Measurements from ENCODE around the gene CELF2.

The CELF2 gene

DNA sequence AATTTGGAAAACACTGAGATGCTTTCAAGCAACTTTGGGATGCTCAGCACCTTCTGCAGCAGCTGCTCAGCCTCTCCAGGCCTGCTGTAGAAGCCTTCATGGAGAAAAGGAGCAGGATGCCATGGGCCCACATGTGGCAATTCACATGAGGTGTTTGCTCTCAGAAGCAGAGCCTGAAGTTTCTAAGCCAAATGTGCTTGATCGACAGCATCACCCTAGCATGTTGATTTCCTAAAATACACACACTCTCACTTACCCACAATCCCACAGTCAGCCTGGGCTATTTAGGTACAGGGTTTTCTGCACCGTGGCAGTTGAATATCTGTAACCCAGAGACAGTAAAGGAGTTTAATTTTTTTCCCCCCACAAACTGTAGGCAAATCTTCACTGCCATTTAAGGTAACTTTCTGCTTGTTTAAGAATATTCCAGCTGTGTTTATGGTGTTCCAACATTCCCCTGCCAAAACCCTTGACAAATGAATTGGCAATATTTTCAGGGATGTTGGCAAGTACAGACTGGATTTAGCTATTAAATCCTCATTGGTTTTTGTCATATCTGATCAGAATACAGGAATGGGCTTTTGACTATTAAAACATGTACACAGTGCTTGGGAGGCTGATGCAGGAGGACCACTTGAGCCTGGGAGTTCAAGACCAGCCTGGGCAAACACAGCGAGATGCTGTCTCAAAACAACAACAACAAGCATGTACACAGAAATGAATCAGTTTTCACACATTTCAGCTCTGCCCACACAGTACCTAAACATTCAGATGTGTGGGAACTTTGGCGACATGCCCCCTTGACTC lies 244.2 kb downstream of the CELF2 start:
- TF ChIP-seq TAF1 (IDR thresholded peaks at IDR 0.05; ENCODE audit: borderline replicate concordance, insufficient read depth, low read length) (no peak), SIN3A (IDR thresholded peaks at IDR 0.05; ENCODE audit: borderline replicate concordance, insufficient read depth, low read length) (no peak), POLR2AphosphoS5 (IDR thresholded peaks at IDR 0.05; ENCODE audit: low read depth, low read length) (no peak), FOXP2 (optimal IDR thresholded peaks at IDR 0.05; ENCODE audit: borderline replicate concordance, extremely low read depth, extremely low read length, insufficient read depth) (no peak)
- TF ChIP-seq, protein P1, sequence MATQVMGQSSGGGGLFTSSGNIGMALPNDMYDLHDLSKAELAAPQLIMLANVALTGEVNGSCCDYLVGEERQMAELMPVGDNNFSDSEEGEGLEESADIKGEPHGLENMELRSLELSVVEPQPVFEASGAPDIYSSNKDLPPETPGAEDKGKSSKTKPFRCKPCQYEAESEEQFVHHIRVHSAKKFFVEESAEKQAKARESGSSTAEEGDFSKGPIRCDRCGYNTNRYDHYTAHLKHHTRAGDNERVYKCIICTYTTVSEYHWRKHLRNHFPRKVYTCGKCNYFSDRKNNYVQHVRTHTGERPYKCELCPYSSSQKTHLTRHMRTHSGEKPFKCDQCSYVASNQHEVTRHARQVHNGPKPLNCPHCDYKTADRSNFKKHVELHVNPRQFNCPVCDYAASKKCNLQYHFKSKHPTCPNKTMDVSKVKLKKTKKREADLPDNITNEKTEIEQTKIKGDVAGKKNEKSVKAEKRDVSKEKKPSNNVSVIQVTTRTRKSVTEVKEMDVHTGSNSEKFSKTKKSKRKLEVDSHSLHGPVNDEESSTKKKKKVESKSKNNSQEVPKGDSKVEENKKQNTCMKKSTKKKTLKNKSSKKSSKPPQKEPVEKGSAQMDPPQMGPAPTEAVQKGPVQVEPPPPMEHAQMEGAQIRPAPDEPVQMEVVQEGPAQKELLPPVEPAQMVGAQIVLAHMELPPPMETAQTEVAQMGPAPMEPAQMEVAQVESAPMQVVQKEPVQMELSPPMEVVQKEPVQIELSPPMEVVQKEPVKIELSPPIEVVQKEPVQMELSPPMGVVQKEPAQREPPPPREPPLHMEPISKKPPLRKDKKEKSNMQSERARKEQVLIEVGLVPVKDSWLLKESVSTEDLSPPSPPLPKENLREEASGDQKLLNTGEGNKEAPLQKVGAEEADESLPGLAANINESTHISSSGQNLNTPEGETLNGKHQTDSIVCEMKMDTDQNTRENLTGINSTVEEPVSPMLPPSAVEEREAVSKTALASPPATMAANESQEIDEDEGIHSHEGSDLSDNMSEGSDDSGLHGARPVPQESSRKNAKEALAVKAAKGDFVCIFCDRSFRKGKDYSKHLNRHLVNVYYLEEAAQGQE (IDR thresholded peaks at IDR 0.05; ENCODE audit: insufficient read depth in 1 of 2, low read depth in 2 of 2, low read length in 2 of 2), result no peak

DNA sequence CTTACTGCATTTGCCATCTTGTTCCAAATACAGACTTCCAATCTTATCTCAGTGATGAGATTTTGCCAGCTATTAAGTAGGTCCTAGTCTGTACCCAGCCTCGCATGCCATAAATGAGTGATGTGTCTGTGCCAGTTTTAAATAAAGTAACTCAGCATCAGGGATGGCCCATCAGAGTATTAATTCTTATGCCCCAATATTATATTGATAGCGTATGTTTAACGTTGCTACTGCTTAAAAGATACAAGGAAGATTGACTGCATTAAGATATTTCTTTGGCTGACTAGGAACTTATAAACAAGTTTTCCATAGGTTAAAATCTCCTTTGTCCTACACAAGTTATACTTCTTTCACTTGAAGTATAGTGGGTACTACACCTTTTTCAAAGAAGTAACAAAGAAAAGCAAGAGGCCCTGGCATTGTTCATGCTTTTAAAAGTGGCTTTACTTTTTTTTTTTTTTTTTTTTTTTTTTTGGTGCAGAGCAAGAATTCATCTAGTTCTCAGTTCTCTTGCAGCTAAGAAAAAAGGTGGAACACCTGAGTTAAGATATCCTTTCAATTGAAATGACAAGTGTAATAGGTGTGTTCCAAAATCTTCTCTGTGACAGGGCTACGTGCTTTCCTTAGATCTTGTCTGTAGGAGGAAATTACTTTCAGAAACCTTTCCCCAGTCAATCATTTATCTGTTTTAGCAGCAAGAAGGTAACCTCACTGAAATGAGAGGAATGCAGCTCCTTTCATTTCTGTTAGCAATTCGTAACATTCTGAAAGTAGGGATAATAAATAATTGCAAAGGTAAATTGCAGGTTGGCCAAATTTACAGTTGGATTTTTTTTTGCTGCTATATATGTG lies 245.0 kb downstream of the CELF2 start:
- TF ChIP-seq POLR2AphosphoS5 (IDR thresholded peaks at IDR 0.05; ENCODE audit: low read depth, low read length) (no peak), TAF1 (IDR thresholded peaks at IDR 0.05; ENCODE audit: borderline replicate concordance, insufficient read depth, low read length) (no peak), FOXP2 (optimal IDR thresholded peaks at IDR 0.05; ENCODE audit: borderline replicate concordance, extremely low read depth, extremely low read length, insufficient read depth) (no peak), SIN3A (IDR thresholded peaks at IDR 0.05; ENCODE audit: borderline replicate concordance, insufficient read depth, low read length) (no peak)
- TF ChIP-seq, protein P1 (IDR thresholded peaks at IDR 0.05; ENCODE audit: insufficient read depth in 1 of 2, low read depth in 2 of 2, low read length in 2 of 2), result no peak

- TF ChIP-seq, protein P1 (IDR thresholded peaks at IDR 0.05; ENCODE audit: insufficient read depth in 1 of 2, low read depth in 2 of 2, low read length in 2 of 2), result no peak
- TF ChIP-seq FOXP2 (optimal IDR thresholded peaks at IDR 0.05; ENCODE audit: borderline replicate concordance, extremely low read depth, extremely low read length, insufficient read depth) (no peak), POLR2AphosphoS5 (IDR thresholded peaks at IDR 0.05; ENCODE audit: low read depth, low read length) (no peak), SIN3A (IDR thresholded peaks at IDR 0.05; ENCODE audit: borderline replicate concordance, insufficient read depth, low read length) (no peak), TAF1 (IDR thresholded peaks at IDR 0.05; ENCODE audit: borderline replicate concordance, insufficient read depth, low read length) (no peak)
Observed at GRCh38 chr10:11263767-11264166, 246.1 kb downstream of the CELF2 start.

GRCh38 chr10:11264296-11265048 lies 246.8 kb downstream of the CELF2 start:
- TF ChIP-seq SIN3A (IDR thresholded peaks at IDR 0.05; ENCODE audit: borderline replicate concordance, insufficient read depth, low read length) (no peak), FOXP2 (optimal IDR thresholded peaks at IDR 0.05; ENCODE audit: borderline replicate concordance, extremely low read depth, extremely low read length, insufficient read depth) (no peak), TAF1 (IDR thresholded peaks at IDR 0.05; ENCODE audit: borderline replicate concordance, insufficient read depth, low read length) (no peak), POLR2AphosphoS5 (IDR thresholded peaks at IDR 0.05; ENCODE audit: low read depth, low read length) (no peak)
- TF ChIP-seq, protein P1 (IDR thresholded peaks at IDR 0.05; ENCODE audit: insufficient read depth in 1 of 2, low read depth in 2 of 2, low read length in 2 of 2), result no peak

All from PFSK-1 (cell line).